NCI-H2227 treated with DMSO at 0.1 percent for 48 hours (cell line): ENCODE results near the gene PIP5K1C.

Source experiments
- DNase-seq: peaks from one replicate; lab custom pipeline; 2025; lab: John Stamatoyannopoulos, UW

PIP5K1C gene

DNA sequence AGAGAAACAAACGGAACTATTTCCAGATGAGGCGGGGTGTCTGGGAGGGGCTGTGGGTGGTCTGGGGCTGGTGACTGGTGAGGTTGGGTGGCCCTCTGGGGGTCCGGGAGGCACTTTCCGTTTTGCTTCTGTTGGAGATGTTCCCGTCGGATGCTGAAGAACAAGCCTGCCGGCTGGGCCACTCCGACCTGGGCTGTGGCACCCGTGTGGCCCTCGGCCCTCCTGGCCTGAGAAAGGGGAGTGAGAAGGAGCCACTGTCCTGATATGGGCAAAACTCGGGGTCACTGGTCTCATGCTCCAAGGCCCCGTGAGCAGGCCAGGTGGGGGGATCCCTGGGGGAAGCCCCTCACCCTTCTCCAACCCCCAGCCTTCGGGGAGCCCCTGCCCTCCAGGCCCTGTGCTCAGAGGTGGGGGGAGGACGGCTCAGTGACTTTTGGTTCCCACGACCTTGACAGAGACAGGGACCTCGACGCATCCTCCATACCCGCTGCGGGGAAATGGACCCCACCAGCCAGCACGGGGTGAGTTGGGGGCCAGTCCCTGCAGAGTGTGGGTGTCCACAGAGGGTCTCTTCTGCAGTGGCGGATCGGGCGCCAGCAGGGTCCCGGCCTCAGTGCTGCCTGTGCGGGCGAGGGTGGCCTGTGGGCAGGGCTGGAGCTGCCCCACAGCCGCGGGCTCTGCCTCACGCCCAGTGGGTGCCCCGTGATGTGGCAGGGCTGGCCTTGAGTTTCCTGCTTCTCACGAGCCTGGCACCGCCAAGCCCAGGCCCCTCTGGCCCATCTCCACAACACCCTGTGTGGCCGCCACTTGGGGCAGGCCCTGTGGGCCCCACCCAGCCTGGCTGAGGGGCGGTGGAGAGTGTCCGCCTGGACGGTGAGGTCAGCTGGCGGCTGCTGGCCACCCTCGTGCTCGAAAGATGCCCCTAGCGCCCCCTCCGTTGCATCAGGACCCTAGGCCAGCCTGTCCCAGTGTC lies 89.2 kb downstream of the PIP5K1C start:
- no peak for DNase-seq

DNA sequence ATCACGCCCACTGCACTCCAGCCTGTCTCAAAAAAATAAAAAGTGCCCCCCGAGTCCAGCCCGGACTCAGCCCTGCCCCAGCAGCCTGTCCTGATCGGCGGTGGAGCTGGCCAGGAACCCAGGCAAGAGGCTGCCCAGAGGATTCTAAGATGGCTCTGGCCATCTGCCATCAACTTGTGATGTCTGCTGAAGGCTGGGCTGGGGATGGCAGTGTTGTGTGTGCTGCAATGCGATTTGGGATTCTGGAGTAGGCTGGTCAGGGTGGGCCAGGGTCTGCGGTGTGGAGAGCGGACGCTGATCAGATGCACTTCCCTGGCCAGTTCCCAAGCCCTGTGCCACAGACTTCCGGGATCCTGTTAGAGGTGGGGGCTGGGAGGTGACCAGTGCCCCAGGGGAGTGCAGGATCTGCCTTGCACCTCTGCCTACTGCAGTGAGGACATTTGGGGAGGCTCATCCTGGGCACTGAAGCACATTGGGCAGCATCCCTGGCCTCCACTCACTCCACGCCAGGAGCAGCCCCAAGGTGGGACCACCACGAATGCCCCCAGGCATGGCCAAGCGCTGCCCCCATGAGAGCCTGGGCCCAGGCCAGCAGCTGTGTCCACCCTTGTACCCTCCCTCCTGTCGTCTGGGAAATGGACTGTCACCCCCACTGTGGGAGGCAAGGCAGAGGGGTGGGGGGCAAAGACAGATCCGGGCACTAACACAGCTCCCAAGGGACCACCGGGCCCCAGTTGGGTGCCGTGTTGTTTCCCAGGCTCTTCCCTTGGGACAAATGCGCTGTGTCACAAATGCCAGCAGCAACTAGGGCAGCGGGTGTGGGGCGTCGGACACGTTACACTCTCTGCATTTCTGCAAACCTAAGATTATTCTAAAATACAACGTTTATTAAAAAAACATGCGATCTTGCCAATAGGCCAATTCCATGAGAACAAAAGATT lies 90.2 kb downstream of the PIP5K1C start:
- DNase-seq, result no peak

GRCh38 chr19:3608750-3609322 lies 91.4 kb downstream of the PIP5K1C start:
- no peak for DNase-seq

GRCh38 chr19:3608079-3608641 lies 92.1 kb downstream of the PIP5K1C start:
- no peak for DNase-seq

DNA sequence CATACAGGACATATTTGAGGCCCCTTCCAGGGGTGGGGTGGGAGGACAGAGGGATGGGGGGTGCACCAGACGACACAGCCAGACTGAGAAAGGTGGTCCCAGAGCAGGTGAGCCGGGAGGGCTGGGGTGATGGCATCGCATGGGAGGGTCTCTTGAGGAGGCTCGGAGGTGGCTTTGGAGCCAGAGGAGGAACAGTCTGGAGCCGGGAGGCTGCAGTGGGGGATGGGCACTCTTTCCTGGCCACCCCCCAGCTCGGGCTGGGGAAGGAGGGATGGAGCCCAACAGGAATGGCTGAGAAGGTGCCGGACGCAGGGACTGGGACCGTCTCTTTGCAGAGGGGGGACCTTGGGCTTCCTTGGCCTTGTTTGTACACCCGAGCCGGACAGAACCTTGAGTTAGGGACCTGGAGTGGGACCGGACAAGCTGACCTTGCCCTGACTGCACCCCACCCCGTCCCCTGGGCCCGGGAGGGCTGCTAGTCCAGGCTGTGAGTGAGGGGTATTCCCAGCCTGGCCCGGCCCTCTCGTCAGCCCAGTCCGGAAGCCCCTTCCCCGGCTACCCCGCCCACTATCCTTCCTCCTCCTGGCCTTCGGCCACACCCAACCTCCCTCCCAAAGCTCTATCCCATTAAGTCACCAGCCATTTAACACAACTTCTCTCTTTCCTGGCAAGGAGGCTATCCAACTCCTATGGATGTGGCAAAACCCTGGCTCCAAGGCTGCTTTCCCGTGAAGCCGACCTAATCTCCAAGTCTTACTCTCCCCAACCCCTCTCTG lies 92.8 kb downstream of the PIP5K1C start:
- no peak for DNase-seq

- DNase-seq, result no peak
Measured at GRCh38 chr19:3606690-3607289, 93.5 kb downstream of the PIP5K1C start, which contains the start of gene TBXA2R. TBXA2R (minus strand) TSS chr19:3606875; CDS start chr19:3600634, 6,241 bp downstream.

GRCh38 chr19:3606174-3606689 lies 94.0 kb downstream of the PIP5K1C start:
- no peak for DNase-seq

DNA sequence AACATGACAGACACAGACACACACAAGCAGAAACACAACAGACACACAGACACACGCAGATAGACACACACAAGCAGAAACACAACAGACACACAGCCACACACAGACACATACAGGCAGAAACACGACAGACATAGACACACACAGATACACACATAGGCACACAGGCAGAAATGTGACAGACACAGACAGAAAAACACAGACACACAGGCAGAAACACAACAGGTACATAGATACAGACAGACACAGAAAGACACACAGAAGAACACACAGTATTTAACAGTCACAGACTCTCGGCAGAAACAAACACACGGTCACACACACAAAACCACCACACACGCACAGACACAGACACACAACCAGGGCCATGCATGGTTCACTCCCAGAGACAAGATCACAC lies 94.5 kb downstream of the PIP5K1C start:
- DNase-seq, result no peak

DNA sequence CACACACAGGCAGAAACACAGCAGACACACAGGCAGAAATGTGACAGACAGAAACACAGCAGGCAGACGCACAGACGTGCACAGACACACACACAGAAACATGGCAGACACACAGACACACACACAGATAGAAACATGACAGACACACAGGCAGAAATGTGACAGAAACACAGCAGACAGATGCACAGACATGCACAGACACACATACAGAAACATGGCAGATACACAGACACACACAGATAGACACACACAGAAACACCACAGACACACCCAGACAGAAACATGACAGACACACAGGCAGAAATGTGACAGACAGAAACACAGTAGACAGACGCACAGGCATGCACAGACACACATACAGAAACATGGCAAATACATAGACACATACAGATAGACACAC lies 94.9 kb downstream of the PIP5K1C start:
- no peak for DNase-seq

DNA sequence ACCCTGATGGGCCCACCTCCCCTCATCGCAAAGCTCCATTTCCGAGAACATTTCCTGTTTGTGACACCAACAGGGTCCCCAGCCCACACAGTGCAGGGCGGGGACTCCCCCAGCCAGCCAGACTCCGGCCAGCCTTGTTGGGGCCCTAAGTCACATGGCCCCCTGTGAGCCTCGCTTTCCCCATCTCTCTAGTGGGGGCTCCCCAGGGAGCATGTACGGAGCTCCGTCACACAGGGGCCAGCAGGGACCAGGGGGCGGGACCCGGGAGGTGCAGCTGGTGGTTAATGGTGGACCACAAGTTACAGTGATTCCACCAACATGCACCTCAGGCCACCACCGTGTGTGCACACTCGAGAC lies 95.3 kb downstream of the PIP5K1C start:
- no peak for DNase-seq

- no peak for DNase-seq
Measured at GRCh38 chr19:3604227-3604986, 95.9 kb downstream of the PIP5K1C start.

DNA sequence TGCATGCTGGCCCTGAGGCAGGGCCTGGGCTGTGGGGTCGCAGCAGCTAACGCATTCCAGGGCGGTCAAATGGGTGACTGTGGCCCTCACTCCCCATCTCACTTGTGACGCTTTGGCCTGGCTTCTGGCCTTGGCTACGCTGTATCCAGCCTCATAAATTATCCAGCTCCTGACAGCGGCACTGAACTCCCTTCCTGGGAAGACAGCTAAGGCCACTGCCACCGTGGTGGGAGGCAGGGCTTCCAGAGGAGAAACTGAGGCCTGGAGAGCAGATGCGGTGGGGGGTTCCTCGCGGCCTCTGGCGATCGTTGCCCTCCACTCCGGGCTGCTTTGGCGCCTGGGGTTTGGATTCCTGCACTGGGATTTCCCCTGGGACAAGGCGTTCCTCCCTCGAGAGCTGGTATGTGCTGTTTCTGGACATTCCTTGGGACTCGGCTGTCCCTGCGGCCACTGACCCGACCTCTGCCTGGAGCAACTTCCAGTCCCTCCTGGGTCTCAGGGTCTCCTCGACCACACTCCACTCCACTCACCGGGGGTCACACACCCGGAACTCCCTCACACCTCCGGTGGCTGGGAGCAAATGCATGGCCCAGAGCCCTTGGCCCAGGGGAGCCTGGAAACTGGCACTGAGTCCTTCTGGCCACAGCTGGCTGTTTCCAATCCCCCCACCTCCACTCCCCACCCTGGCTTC lies 97.0 kb downstream of the PIP5K1C start:
- DNase-seq, result no peak

GRCh38 chr19:3601021-3601420 lies 99.2 kb downstream of the PIP5K1C start:
- no peak for DNase-seq

- DNase-seq, result no peak
Measured at GRCh38 chr19:3599776-3600187, 100.5 kb downstream of the PIP5K1C start.

- DNase-seq, result no peak
Measured at GRCh38 chr19:3595521-3596061, 104.7 kb downstream of the PIP5K1C start.

GRCh38 chr19:3593156-3593555 lies 107.1 kb downstream of the PIP5K1C start:
- DNase-seq, result no peak

GRCh38 chr19:3591876-3592613 lies 108.2 kb downstream of the PIP5K1C start:
- no peak for DNase-seq
